ENCODE measurements around the gene CEP164.

DNA sequence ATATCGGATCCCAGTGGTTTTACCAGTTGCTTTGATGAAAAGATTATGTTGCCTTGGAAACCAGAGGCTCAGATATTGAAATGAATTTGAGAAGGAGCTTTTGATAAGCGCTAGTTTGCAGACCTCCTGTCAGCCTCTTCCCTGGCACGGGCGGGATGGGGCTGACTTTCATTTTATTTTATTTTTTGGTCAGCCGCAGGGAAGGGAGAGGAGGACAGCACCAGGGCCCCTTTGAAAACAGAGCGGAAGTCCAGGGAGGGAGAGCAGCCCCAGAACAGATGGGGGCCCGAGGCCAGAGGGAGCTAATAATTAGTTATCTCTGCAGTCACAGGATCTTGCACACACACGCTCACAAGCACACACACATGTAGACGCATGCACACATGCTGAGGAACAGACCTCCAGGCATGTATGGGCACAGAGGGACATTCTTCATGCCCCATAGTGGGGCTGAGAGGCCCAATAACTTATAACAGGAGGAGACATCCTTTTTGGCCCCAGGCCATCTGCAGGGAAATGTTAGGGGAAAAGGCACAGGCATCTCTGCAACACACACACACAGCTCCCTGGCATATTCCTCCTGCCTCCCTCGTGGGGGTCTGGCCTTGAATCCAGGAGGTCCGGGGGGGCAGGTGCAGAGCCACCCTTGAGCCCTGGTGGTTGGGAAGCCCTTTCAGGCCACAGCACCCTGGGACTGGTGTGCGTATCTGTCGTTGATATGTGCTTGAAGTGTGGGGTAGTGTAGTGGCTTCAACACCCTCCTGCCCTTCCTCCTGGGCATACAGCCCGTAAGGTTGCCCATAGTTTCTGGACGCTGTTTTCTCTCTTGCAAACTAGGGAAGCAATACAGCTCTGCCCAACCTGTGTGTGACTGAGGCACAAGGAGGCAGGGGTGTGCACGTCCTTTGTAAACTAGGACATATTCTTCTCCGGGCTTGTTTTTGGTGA, 117.3 kb downstream of the CEP164 start:
- TF ChIP-seq, protein P1, sequence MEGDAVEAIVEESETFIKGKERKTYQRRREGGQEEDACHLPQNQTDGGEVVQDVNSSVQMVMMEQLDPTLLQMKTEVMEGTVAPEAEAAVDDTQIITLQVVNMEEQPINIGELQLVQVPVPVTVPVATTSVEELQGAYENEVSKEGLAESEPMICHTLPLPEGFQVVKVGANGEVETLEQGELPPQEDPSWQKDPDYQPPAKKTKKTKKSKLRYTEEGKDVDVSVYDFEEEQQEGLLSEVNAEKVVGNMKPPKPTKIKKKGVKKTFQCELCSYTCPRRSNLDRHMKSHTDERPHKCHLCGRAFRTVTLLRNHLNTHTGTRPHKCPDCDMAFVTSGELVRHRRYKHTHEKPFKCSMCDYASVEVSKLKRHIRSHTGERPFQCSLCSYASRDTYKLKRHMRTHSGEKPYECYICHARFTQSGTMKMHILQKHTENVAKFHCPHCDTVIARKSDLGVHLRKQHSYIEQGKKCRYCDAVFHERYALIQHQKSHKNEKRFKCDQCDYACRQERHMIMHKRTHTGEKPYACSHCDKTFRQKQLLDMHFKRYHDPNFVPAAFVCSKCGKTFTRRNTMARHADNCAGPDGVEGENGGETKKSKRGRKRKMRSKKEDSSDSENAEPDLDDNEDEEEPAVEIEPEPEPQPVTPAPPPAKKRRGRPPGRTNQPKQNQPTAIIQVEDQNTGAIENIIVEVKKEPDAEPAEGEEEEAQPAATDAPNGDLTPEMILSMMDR (IDR thresholded peaks at IDR 0.05), result no peak
- no peak for TF ChIP-seq SP1 (CRISPR knock-in tag; conservative IDR thresholded peaks at IDR 0.05)
- TF ChIP-seq ELF4 (CRISPR knock-in tag; IDR thresholded peaks at IDR 0.05; ENCODE audit: low read depth), result no peak
- TF ChIP-seq, protein P2, sequence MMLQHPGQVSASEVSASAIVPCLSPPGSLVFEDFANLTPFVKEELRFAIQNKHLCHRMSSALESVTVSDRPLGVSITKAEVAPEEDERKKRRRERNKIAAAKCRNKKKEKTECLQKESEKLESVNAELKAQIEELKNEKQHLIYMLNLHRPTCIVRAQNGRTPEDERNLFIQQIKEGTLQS (CRISPR knock-in tag; conservative IDR thresholded peaks at IDR 0.05), result no peak
- no peak for TF ChIP-seq FOXJ3 (CRISPR knock-in tag; IDR thresholded peaks at IDR 0.05; ENCODE audit: borderline replicate concordance)
- no peak for TF ChIP-seq TP53 (CRISPR knock-in tag; IDR thresholded peaks at IDR 0.05)
- TF ChIP-seq FOXP1 (CRISPR knock-in tag; IDR thresholded peaks at IDR 0.05; ENCODE audit: borderline replicate concordance), result no peak
